Keratinocyte (primary cell): ENCODE measurements around the gene GLG1. TPM values are rescaled to one million over a fixed set of nuclear protein-coding genes. Genes with fewer than 3 reads are reported as not detected.

Experiments
- DNase-seq: peaks from one replicate; pipeline ENCODE4 v3.0.0-alpha.2; 2011; ENCODE audit warnings: low read depth, missing footprints, low spot score
- FAIRE-seq: peaks from 2 replicates; lab custom pipeline; 2011; peaks lifted over from hg19 to GRCh38; lab: Jason Lieb, UNC
- H2AFZ ChIP-seq: 2 replicates; pipeline ENCODE4 v1.6.0; 2012; ENCODE audit warnings: low read length, control low read depth, inconsistent platforms; ENCODE audit not compliant: control insufficient read depth
- H3K27ac ChIP-seq: 2 replicates; pipeline ENCODE4 v1.5.1; 2011; ENCODE audit warnings: low read length; ENCODE audit not compliant: control insufficient read depth, insufficient read depth
- H3K27me3 ChIP-seq: 3 replicates; pipeline ENCODE4 v1.6.0; 2011; ENCODE audit warnings: low read length; ENCODE audit not compliant: control insufficient read depth, insufficient read depth; ENCODE audit errors: extremely low read depth
- H3K36me3 ChIP-seq, 2 experiments: 2 replicates in 1 of 2; 3 replicates in 1 of 2; pipeline ENCODE4 v1.5.1; 2011; ENCODE audit warnings: low read length in 2 of 2, mild to moderate bottlenecking in 1 of 2; ENCODE audit not compliant: control insufficient read depth in 2 of 2, insufficient read depth in 2 of 2; ENCODE audit errors: extremely low read depth in 1 of 2
- H3K4me1 ChIP-seq: 3 replicates; pipeline ENCODE4 v1.5.1; 2011; ENCODE audit warnings: low read length; ENCODE audit not compliant: control insufficient read depth, insufficient read depth; ENCODE audit errors: extremely low read depth
- H3K4me2 ChIP-seq: 3 replicates; pipeline ENCODE4 v1.6.0; 2011; ENCODE audit warnings: low read depth, low read length; ENCODE audit not compliant: control insufficient read depth, insufficient read depth; ENCODE audit errors: extremely low read depth
- H3K4me3 ChIP-seq, 3 experiments: fragments of 200-600 bp in 1 of 3; sonication (generic) in 1 of 3; 2 replicates in 2 of 3; 3 replicates in 1 of 3; pipeline ENCODE4 v1.5.1; 2011 to 2016; ENCODE audit warnings: low read length in 3 of 3, mild to moderate bottlenecking in 3 of 3, control low read depth in 2 of 3, inconsistent platforms in 1 of 3, low read depth in 1 of 3, mixed read lengths in 1 of 3, mixed run types in 1 of 3, moderate library complexity in 1 of 3; ENCODE audit not compliant: control insufficient read depth in 2 of 3, insufficient read depth in 2 of 3; ENCODE audit errors: extremely low read depth in 1 of 3
- H3K79me2 ChIP-seq: 2 replicates; pipeline ENCODE4 v1.6.0; 2012; ENCODE audit warnings: low read length; ENCODE audit not compliant: control insufficient read depth, insufficient read depth
- H3K9ac ChIP-seq: 3 replicates; pipeline ENCODE4 v1.6.0; 2011; ENCODE audit warnings: low read length; ENCODE audit not compliant: control insufficient read depth, insufficient read depth; ENCODE audit errors: extremely low read depth
- H3K9me1 ChIP-seq: 3 replicates; pipeline ENCODE4 v1.6.0; 2011; ENCODE audit warnings: low read length; ENCODE audit not compliant: control insufficient read depth, insufficient read depth; ENCODE audit errors: extremely low read depth
- H3K9me3 ChIP-seq: 2 replicates; pipeline ENCODE4 v1.5.1; 2012; ENCODE audit warnings: low read depth, low read length; ENCODE audit not compliant: control insufficient read depth
- H4K20me1 ChIP-seq: 3 replicates; pipeline ENCODE4 v1.6.0; 2011; ENCODE audit warnings: low read length; ENCODE audit not compliant: control insufficient read depth, insufficient read depth; ENCODE audit errors: extremely low read depth
- CTCF ChIP-seq, 3 experiments: IDR thresholded peaks in 1 of 3; conservative IDR thresholded peaks in 1 of 3; optimal IDR thresholded peaks in 1 of 3; 2 replicates in 2 of 3; 3 replicates in 1 of 3; pipeline versions ENCODE3 to v1.5.1; 2011; ENCODE audit warnings: low read length in 3 of 3, mild to moderate bottlenecking in 3 of 3, moderate library complexity in 2 of 3, control low read depth in 1 of 3, inconsistent platforms in 1 of 3; ENCODE audit not compliant: insufficient read depth in 2 of 3; ENCODE audit errors: extremely low read depth in 1 of 3
- EZH2 ChIP-seq: IDR thresholded peaks from one replicate; pipeline ENCODE4 v1.6.1; 2012; ENCODE audit warnings: inconsistent platforms, mild to moderate bottlenecking, low read length, moderate library complexity
- dilution Hi-C: fragments of 300-500 bp; cut with MboI; formaldehyde crosslinking; loops from one replicate; pipeline ENCODE4 v1.7.0; 2020; ENCODE audit warnings: low sequenced_read_pairs; ENCODE audit not compliant: extremely low pct_ligation_motif_present
- polyA plus RNA-seq, 5 experiments: library from polyadenylated mRNA; depleted of rRNA in 3 of 5; stranded (reverse) in 3 of 5; stranded (forward) in 1 of 5; unstranded in 1 of 5; fragments of >200 nt; gene quantifications; 1 replicate in 1 of 5; 2 replicates in 3 of 5; 3 replicates in 1 of 5; pipeline versions ENCODE4 v1.2.1 to v1.2.3, GENCODE V29; 2011 to 2012; ENCODE audit warnings: missing spikeins in 2 of 5, low read depth in 1 of 5, low replicate concordance in 1 of 5

Gene GLG1
- polyA plus RNA-seq, 1 donor (not counting 4 experiments of a cell fraction or from before 2014, with no cell fraction given) = 63.6 TPM

- Histone ChIP-seq H3K27ac (no peak overlapping the region), H2AFZ (no peak overlapping the region), H3K9me1 (no peaks in the 10 kb centered on the region), H3K36me3 (no peaks in the 10 kb centered on the region), H3K9me3 (no peaks in the 10 kb centered on the region), H3K79me2 (peaks cover 63% of the 10 kb centered on the region), H3K4me1 (peaks cover 10% of the 10 kb centered on the region), H3K4me3 (no peak overlapping the region), H3K4me2 (no peak overlapping the region), H4K20me1 (no peaks in the 10 kb centered on the region), H3K9ac (no peak overlapping the region), H3K27me3 (no peaks in the 10 kb centered on the region)
- DNase-seq (no peak), FAIRE-seq (no peak)
- dilution Hi-C loops = no loop called here
- TF ChIP-seq EZH2 (no peak), CTCF (optimal IDR thresholded peaks at IDR 0.05 in 1 of 3, IDR thresholded peaks at IDR 0.05 in 1 of 3, conservative IDR thresholded peaks at IDR 0.05 in 1 of 3; ENCODE audit: extremely low read depth in 1 of 3, insufficient read depth in 2 of 3, low read length in 3 of 3) (no peak)
Measured at GRCh38 chr16:74564451-74564984, 42.4 kb downstream of the GLG1 start.

DNA sequence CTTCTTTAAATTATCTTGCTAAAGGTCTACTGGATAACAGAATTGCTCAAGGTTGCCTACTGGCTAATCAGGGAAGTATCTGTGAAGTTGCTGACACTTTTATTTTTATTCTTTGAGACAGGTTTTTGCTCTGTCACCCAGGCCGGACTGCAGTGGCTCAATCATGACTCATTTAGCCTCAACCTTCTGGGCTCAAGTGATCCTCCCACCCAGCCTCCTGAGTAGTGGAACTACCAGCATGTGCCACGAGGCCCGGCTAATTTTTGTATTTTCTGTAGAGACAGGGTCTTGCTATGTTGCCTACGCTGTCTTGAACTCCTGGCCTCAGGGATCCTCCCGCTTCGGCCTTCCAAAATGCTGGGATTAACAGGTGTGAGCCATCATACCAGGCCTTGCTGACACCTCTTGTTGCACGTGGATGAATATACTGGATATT is 43.1 kb downstream of the GLG1 start:
- TF ChIP-seq EZH2 (no peak), CTCF (optimal IDR thresholded peaks at IDR 0.05 in 1 of 3, IDR thresholded peaks at IDR 0.05 in 1 of 3, conservative IDR thresholded peaks at IDR 0.05 in 1 of 3; ENCODE audit: extremely low read depth in 1 of 3, insufficient read depth in 2 of 3, low read length in 3 of 3) (peak in 1 of 3 experiments; percentile 6)
- Histone ChIP-seq H3K9ac (no peak overlapping the region), H3K79me2 (peaks cover 63% of the 10 kb centered on the region), H3K36me3 (no peaks in the 10 kb centered on the region), H3K9me3 (no peaks in the 10 kb centered on the region), H3K27me3 (no peaks in the 10 kb centered on the region), H3K9me1 (no peaks in the 10 kb centered on the region), H3K27ac (no peak overlapping the region), H2AFZ (no peak overlapping the region), H4K20me1 (no peaks in the 10 kb centered on the region), H3K4me3 (no peak overlapping the region), H3K4me2 (no peak overlapping the region), H3K4me1 (peaks cover 4% of the 10 kb centered on the region)
- dilution Hi-C loops = no loop called here
- DNase-seq (no peak), FAIRE-seq (no peak)
